Stimulated activated CD4-positive, alpha-beta T cell treated with anti-CD3 and anti-CD28 coated beads, Interleukin-15, amount 100 ng/mL, for 1 hour (primary cell): Measurements from ENCODE around the gene LGALS1.
A peak's percentile ranks its signal among the peaks of the same experiment; 100 is the strongest.
"Not testable (repeated sequence)": the region's sequence is repeated elsewhere in the genome, so short reads cannot be mapped to it uniquely, and the experiment has no call there.

Experiments
- DNase-seq, 2 donors: peaks; one replicate each; pipeline ENCODE4 v3.0.0-alpha.2; 2020; ENCODE audit warnings: low read depth in 1 of 2, low spot score in 1 of 2

The LGALS1 gene

DNA sequence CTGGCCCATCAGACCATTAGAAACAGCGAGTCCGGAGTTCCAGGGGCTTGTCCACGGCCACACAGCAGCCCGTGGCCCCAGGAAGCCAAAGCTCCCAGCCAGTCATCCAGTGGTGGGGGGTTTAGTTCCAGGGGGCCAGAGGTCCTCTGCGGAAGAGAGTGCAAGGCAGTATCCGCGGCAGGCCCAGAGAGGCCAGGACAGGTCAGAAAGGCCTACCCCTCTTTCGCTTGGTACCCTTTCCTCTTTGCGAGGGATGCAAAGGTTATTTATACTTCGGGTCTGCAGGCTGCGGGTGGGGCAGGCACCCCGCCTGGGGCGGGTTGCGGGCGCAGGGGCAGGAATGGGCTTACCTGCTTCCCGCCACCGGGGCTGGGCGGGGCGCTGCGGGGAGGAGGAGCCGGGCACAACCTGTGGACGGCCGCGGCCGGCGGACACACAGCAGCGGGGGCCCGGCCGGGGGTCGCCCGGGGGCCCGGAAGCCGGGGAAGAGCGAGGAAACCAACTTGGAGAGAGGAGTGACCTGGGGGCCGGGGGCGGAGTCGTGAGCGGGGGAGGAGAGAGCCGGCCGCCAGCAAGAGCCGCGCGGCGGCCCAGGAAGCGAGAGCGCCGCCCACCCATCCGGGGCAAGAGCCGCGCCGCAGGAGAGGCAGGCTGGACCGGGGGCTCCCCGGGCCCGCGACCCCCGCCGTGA lies 36.2 kb upstream of the LGALS1 start, which contains the start of gene SH3BP1:
TSS of gene SH3BP1 (plus strand) at position 600 of the 691 bp plus-strand sequence. CDS start 119 bp downstream, outside the sequence.
- peak; percentile 23 to 46 for DNase-seq

DNA sequence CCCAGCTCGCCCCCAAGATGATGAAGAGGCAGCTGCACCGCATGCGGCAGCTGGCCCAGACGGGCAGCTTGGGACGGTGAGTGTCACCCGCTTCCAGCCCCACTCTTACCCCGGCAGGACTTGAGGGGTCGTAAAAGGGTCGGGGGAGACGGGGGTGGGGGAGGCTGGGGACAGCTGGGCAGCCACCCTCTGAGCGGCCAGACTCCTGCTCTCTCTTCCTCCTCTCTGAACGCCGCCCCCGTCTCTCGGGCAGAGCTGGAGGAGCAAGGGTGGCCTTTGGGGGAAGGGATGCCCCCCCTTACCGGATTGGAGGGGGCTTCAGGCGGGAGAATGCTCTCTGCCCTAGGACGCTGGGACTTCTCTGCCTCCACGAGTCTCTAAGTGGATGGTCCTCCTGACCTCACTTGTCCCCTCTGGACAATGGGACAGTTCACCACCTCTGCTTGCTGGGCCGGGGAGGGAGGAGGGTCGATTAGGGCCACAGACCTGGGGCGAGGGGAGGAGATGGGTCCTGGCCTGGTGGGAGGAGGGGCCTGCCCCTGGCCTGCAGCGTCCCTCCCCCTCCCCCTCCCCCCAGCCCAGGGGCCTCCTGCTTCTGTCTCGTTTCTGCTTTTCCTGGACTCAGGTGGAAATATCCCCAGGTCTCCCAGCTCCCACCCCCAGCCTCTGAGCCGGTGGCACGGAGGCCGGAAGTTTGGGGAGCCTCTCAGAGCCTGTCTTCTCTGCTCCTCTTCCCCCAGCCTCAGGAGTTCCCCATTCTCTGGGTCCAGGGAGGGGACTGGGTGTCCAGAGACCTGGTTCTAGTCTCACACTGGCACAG lies 35.5 kb upstream of the LGALS1 start:
- DNase-seq, result no peak

DNA sequence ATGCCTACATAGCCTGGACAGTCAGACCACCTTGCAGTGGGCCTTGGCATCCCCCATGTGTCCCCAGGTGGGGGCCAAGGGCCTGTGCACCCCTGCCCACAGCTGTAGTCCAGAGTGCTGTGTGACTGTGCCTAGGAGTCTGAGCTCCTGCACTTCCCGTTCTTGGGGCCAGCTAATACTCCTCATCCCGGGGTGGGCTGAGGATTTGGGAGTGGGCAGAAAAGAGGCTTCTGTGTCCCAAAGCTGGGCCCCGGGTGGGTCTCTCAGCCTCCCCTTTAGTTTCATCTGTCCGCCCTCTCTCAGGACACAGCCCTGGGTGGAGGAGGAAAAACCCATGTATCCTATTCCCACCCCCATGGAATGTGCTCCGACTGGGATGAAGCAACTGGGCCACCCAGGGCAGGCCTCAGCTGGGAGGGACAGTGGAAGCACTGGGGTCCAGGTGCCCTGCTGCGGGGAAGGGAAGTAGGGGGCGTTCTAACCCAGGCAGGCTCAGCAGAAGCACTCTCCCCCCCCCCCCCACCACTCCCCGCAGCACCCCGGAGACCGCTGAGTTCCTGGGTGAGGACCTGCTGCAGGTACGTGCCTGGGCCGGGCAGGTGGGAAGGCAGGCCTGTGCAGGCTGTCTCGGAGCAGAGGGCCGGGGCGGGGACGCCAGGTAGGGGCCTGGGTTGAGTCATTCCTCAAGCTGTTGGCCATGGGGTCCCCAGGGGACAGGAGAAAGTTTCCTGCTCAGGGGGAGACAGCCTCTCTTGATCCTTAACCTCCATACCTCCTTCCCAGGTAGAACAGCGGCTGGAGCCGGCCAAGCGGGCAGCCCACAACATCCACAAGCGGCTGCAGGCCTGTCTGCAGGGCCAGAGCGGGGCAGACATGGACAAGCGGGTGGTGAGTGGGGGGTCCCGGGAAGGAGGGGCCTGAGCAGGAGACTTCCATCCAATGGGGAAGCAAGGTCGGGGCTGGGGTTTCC lies 34.6 kb upstream of the LGALS1 start:
- no peak for DNase-seq

- no peak for DNase-seq
Observed at GRCh38 chr22:37641561-37641949, 33.9 kb upstream of the LGALS1 start.

- peak; percentile 74 to 87 for DNase-seq
Observed at GRCh38 chr22:37643225-37643847, 32.1 kb upstream of the LGALS1 start.

GRCh38 chr22:37647317-37647716 lies 28.1 kb upstream of the LGALS1 start:
- DNase-seq, result no peak

DNA sequence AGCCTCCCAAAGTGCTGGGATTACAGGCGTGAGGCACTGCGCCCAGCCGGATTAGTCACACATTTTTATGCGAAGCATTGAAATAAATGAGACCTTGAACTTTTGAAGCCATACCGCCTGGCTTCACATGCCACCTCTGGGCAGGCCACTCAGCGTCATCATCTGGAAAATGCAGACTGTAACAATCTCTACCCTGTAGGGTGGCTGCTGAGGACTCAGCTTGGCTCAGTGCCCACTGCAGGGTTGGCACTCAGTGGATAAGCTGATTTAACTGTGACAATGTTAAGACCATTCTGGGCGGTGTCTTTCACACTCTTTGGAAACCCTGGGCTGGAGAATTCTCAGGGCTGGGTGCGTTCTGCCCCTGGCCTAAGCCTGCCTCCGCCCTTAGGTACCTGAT lies 27.5 kb upstream of the LGALS1 start:
- DNase-seq, result no peak

GRCh38 chr22:37650463-37651136 lies 24.8 kb upstream of the LGALS1 start:
- no peak for DNase-seq

- DNase-seq, result no peak
Observed at GRCh38 chr22:37654563-37655251, 20.7 kb upstream of the LGALS1 start.

GRCh38 chr22:37655252-37655563 lies 20.2 kb upstream of the LGALS1 start:
- DNase-seq, result no peak

DNA sequence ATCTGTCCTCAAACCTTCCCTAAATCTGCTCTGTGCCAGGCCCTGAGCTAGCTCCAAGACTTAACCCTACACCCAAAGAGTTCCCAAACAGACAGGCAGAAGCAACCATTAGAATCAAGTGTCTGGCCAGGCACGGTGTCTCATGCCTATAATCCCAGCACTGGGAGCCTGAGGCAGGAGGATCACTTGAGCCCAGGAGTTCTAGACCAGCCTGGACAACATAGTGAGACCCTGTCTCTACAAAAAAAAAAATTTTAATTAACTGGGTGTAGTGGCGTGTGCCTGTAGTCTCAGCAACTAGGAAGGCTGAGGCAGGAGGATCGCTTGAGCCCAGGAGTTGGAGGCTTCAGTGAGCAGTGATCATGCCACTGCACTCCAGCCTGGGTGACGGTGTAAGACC lies 18.9 kb upstream of the LGALS1 start:
- DNase-seq, result not testable (repeated sequence)

DNA sequence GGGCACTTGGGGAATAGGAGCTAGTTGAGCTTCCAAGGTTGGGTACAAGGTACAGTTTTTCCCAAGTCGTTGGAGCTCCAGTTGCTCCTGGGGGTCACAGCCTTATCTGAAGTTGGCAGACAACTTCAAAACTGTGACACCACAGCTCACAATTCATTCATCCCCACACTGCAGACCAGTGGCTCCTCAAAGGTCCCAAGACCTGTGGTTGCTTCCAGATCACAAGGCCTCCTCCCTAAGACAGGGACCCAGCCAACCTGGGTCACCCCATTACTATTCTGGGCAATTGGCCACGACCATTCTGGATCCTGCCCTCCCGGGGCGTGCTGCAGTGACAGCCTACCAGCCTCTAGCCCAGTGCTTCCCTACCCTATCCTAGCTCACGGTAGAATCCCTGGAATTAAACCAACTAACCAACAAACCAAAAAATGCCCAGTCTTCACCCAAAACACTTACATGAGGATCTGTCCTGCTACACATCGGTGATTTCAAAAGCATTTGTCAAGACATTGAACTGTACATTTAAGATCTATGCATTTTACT lies 17.8 kb upstream of the LGALS1 start:
- DNase-seq, result no peak

DNA sequence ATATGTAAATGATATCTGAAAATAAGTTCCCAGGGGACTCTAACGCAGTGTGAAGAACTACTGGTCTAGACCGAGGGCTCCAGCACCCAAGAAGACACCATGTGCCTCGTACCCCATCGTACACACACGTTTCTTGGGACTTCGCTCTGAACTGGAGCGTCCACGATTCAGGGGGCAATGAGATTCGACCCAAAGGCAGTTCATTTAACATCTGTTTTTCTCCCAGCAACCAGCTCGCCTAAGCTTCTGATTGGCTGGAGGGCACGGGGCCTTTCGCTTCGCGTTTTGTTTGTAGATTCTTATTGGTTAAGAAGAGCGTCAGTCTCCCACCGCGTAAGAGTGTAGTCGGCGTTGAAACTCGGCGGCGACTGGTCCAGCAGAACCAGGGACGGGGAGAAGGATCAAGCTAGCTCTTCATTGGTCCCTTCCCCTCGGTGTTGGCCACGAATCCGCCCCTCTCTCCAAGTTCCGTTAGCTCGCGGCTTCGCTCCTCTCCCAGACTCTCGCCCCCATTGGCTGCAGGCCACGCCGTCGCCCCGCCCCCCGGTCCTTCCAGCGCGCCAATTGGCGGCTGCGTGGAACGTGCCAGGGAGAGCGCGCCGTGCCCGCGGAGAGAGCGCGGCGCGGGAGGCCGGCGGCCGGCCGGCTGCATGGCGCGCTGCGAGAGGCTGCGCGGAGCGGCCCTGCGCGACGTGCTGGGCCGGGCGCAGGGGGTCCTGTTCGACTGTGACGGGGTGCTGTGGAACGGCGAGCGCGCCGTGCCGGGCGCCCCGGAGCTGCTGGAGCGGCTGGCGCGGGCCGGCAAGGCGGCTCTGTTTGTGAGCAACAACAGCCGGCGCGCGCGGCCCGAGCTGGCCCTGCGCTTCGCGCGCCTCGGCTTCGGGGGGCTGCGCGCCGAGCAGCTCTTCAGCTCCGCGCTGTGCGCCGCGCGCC lies 17.0 kb upstream of the LGALS1 start, which contains the start of gene PDXP:
TSS of gene PDXP (plus strand) at position 591 of the 933 bp plus-strand sequence. CDS start at position 651, 60 bp downstream.
- peak; percentile 97 for DNase-seq

DNA sequence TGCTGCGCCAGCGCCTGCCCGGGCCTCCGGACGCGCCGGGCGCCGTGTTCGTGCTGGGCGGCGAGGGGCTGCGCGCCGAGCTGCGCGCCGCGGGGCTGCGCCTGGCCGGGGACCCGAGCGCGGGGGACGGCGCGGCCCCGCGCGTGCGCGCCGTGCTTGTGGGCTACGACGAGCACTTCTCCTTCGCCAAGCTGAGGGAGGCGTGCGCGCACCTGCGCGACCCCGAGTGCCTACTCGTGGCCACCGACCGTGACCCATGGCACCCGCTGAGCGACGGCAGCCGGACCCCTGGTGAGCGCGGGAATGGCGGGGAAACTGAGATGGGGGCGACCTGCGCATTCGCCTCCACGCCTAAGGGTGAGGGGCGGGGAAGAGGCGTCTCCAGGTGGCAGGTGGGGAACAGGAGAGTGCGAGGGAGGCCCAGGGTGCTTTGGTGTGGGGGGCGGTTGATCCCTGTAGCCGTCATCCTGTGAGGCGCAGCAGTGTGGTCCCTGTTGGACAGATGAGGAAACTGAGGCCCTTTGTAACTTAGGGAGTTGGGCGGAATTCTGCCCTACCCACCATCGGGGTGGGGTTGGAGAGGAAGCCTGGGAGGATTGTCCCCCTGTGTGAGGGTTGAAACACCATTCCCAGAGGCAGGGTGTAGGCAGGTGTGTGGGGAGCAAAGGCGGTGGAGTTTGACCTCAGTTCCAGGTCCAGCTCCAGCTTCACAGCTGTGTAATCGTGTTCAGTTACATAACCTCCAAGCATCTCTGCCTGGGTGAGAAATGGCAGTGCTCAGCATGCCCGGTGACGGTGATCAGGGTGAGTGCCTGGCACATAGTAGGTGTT lies 16.2 kb upstream of the LGALS1 start:
- no peak for DNase-seq

- no peak for DNase-seq
Observed at GRCh38 chr22:37659897-37660708, 15.3 kb upstream of the LGALS1 start.

- no peak for DNase-seq
Observed at GRCh38 chr22:37660709-37661045, 14.8 kb upstream of the LGALS1 start.
